ENCODE data around the gene PLA2G4A.

Gene PLA2G4A

DNA sequence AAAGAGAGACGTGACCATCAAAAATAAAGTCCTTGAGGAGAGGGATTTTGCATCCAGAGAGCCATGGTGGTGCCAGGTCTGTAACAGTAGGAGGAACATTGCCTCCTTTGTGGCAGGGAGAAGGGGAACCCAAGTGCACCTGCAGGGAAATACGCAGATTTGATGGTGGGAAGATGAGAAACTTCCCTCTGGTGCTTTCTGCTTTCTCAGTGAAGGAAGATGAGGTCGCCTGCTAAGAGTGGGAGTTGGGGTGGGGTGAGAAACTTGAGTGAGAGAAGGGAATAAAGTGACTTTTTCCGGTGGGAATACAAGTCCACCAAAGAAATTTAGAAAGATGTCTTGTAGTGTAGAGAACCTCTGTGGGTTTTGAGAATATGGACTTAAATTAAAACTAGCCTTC, 9.1 kb downstream of the PLA2G4A start:
- H3K79me2 ChIP-seq (ENCODE audit: insufficient read depth, low read length): no peaks in the 10 kb centered on the region
- no peaks in the 10 kb centered on the region for H4K20me1 ChIP-seq (ENCODE audit: insufficient read depth, low read length, poor library complexity, severe bottlenecking)
- H3K9me2 ChIP-seq (replicated peaks; ENCODE audit: low read depth, low read length): no peaks in the 10 kb centered on the region
- H3F3A ChIP-seq (ENCODE audit: low read depth): no peaks in the 10 kb centered on the region
- H3K4me3 ChIP-seq (ENCODE audit: low read length, poor library complexity, severe bottlenecking): no peak overlapping the region
- H3K9ac ChIP-seq (ENCODE audit: low read depth, low read length, poor library complexity, severe bottlenecking): no peak overlapping the region
- no peak overlapping the region for H2AFZ ChIP-seq (ENCODE audit: low read length)
- no peaks in the 10 kb centered on the region for H3K9me3 ChIP-seq (ENCODE audit: insufficient read depth, low read depth, low read length)
- no peaks in the 10 kb centered on the region for H3K27me3 ChIP-seq (ENCODE audit: insufficient read depth, low read length, poor library complexity, severe bottlenecking)
- TF ChIP-seq, protein P1, sequence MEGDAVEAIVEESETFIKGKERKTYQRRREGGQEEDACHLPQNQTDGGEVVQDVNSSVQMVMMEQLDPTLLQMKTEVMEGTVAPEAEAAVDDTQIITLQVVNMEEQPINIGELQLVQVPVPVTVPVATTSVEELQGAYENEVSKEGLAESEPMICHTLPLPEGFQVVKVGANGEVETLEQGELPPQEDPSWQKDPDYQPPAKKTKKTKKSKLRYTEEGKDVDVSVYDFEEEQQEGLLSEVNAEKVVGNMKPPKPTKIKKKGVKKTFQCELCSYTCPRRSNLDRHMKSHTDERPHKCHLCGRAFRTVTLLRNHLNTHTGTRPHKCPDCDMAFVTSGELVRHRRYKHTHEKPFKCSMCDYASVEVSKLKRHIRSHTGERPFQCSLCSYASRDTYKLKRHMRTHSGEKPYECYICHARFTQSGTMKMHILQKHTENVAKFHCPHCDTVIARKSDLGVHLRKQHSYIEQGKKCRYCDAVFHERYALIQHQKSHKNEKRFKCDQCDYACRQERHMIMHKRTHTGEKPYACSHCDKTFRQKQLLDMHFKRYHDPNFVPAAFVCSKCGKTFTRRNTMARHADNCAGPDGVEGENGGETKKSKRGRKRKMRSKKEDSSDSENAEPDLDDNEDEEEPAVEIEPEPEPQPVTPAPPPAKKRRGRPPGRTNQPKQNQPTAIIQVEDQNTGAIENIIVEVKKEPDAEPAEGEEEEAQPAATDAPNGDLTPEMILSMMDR (conservative IDR thresholded peaks at IDR 0.05; ENCODE audit: low read length): no peak
- no peak for TF ChIP-seq EZH2phosphoT487 (IDR thresholded peaks at IDR 0.05; ENCODE audit: borderline replicate concordance)
- H3K36me3 ChIP-seq (ENCODE audit: insufficient read depth, low read length): no peaks in the 10 kb centered on the region
- no peak overlapping the region for H3K4me2 ChIP-seq (ENCODE audit: low read depth, low read length, poor library complexity, severe bottlenecking)
- peaks cover 16% of the 10 kb centered on the region for H3K4me1 ChIP-seq (ENCODE audit: insufficient read depth, low read length, poor library complexity, severe bottlenecking)

DNA sequence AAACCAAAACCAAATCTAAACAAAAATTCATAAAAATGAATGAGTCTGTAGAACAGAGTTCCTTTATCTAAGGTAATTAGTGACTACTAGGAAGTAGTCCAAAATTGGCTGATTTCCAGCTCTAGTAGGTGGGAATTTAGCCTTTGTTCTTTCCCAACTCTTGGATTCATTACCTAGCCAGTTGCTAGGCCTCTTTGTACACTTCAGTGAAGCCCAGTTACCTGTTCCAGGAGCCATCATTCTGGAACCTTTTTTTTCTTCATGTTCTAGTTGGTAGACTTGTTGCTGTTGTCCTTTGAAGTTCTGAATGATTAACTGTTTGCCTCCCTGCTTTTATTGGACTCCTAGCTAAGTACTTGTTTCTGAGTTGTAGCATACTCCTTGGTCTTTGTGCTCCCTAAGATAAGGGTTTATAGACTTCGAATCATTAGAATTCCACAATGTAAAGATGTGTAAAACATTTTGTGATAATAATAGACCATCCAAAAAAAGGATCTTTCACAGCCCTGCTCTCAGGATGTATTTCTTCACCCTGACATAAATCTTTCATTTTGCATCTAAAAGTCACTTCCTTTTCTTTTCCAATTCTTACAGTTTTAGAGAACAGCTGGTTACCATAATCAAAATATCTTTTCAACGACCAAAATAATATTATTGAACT, 9.8 kb downstream of the PLA2G4A start:
- H4K20me1 ChIP-seq (ENCODE audit: insufficient read depth, low read length, poor library complexity, severe bottlenecking): no peaks in the 10 kb centered on the region
- no peaks in the 10 kb centered on the region for H3F3A ChIP-seq (ENCODE audit: low read depth)
- TF ChIP-seq EZH2phosphoT487 (IDR thresholded peaks at IDR 0.05; ENCODE audit: borderline replicate concordance): no peak
- TF ChIP-seq, protein P1 (conservative IDR thresholded peaks at IDR 0.05; ENCODE audit: low read length): no peak
- no peak overlapping the region for H3K9ac ChIP-seq (ENCODE audit: low read depth, low read length, poor library complexity, severe bottlenecking)
- H3K4me2 ChIP-seq (ENCODE audit: low read depth, low read length, poor library complexity, severe bottlenecking): peak overlapping the region; percentile 5
- H2AFZ ChIP-seq (ENCODE audit: low read length): peak overlapping the region; percentile 61
- no peak overlapping the region for H3K4me3 ChIP-seq (ENCODE audit: low read length, poor library complexity, severe bottlenecking)
- H3K79me2 ChIP-seq (ENCODE audit: insufficient read depth, low read length): no peaks in the 10 kb centered on the region
- no peaks in the 10 kb centered on the region for H3K27me3 ChIP-seq (ENCODE audit: insufficient read depth, low read length, poor library complexity, severe bottlenecking)
- peaks cover 23% of the 10 kb centered on the region for H3K4me1 ChIP-seq (ENCODE audit: insufficient read depth, low read length, poor library complexity, severe bottlenecking)
- H3K36me3 ChIP-seq (ENCODE audit: insufficient read depth, low read length): no peaks in the 10 kb centered on the region
- H3K9me3 ChIP-seq (ENCODE audit: insufficient read depth, low read depth, low read length): no peaks in the 10 kb centered on the region
- no peaks in the 10 kb centered on the region for H3K9me2 ChIP-seq (replicated peaks; ENCODE audit: low read depth, low read length)

DNA sequence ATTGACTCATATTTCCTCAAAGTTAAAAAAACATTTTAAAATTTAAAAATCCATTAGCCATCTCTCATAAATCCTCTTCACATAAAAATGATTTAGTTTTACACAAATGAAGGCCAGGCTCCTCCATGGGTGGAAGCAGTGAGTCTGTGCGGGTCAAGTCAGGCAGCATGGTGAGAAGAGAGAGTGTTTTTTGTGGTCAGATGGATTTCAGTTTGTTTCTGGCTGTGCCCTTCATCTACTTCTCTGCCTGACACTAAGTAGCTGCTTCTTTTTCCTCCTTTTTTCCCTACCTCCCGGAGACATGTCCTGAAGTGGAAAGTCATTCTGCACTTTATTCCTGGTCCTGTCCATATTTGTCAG, 10.3 kb downstream of the PLA2G4A start:
- H3K27me3 ChIP-seq (ENCODE audit: insufficient read depth, low read length, poor library complexity, severe bottlenecking): no peaks in the 10 kb centered on the region
- peak overlapping the region; percentile 61 for H2AFZ ChIP-seq (ENCODE audit: low read length)
- peaks cover 28% of the 10 kb centered on the region for H3K4me1 ChIP-seq (ENCODE audit: insufficient read depth, low read length, poor library complexity, severe bottlenecking)
- H3K4me2 ChIP-seq (ENCODE audit: low read depth, low read length, poor library complexity, severe bottlenecking): peak overlapping the region; percentile 5
- no peak overlapping the region for H3K9ac ChIP-seq (ENCODE audit: low read depth, low read length, poor library complexity, severe bottlenecking)
- no peaks in the 10 kb centered on the region for H3K36me3 ChIP-seq (ENCODE audit: insufficient read depth, low read length)
- no peak overlapping the region for H3K4me3 ChIP-seq (ENCODE audit: low read length, poor library complexity, severe bottlenecking)
- no peaks in the 10 kb centered on the region for H3F3A ChIP-seq (ENCODE audit: low read depth)
- H3K9me3 ChIP-seq (ENCODE audit: insufficient read depth, low read depth, low read length): no peaks in the 10 kb centered on the region
- TF ChIP-seq, protein P1 (conservative IDR thresholded peaks at IDR 0.05; ENCODE audit: low read length): no peak
- TF ChIP-seq EZH2phosphoT487 (IDR thresholded peaks at IDR 0.05; ENCODE audit: borderline replicate concordance): no peak
- H4K20me1 ChIP-seq (ENCODE audit: insufficient read depth, low read length, poor library complexity, severe bottlenecking): no peaks in the 10 kb centered on the region
- no peaks in the 10 kb centered on the region for H3K9me2 ChIP-seq (replicated peaks; ENCODE audit: low read depth, low read length)
- H3K79me2 ChIP-seq (ENCODE audit: insufficient read depth, low read length): no peaks in the 10 kb centered on the region

Measured in Loucy (cell line).